GM19023 (cell line): ENCODE measurements around the gene STRA8.

Experiments
- ATAC-seq: cut with Tn5 transposase; IDR thresholded peaks from one replicate; pipeline ENCODE4 v1.9.1; 2021; ENCODE audit warnings: mild to moderate bottlenecking, moderate library complexity; ENCODE audit not compliant: unreplicated experiment

The STRA8 gene

GRCh38 chr7:135235841-135236240 is 2.2 kb downstream of the STRA8 start:
- ATAC-seq: no peak

GRCh38 chr7:135236727-135237126 is 3.1 kb downstream of the STRA8 start:
- ATAC-seq: no peak

- no peak for ATAC-seq
Measured at GRCh38 chr7:135238112-135238744, 4.6 kb downstream of the STRA8 start.

GRCh38 chr7:135239263-135239662 is 5.6 kb downstream of the STRA8 start:
- ATAC-seq: no peak

- no peak for ATAC-seq
Measured at GRCh38 chr7:135240441-135240840, 6.8 kb downstream of the STRA8 start.

- no peak for ATAC-seq
Measured at GRCh38 chr7:135242096-135242684, 8.6 kb downstream of the STRA8 start.

- ATAC-seq: no peak
Measured at GRCh38 chr7:135245226-135246190, 11.9 kb downstream of the STRA8 start.

- ATAC-seq: no peak
Measured at GRCh38 chr7:135246191-135246825, 12.7 kb downstream of the STRA8 start.

- no peak for ATAC-seq
Measured at GRCh38 chr7:135247746-135248471, 14.3 kb downstream of the STRA8 start.

GRCh38 chr7:135248546-135248945 is 14.9 kb downstream of the STRA8 start:
- ATAC-seq: no peak

GRCh38 chr7:135251496-135252391 is 18.1 kb downstream of the STRA8 start:
- ATAC-seq: no peak

GRCh38 chr7:135253851-135254771 is 20.5 kb downstream of the STRA8 start:
- no peak for ATAC-seq

- ATAC-seq: no peak
Measured at GRCh38 chr7:135257790-135258189, 24.2 kb downstream of the STRA8 start.

- no peak for ATAC-seq
Measured at GRCh38 chr7:135258585-135258984, 24.9 kb downstream of the STRA8 start.

- ATAC-seq: no peak
Measured at GRCh38 chr7:135259702-135260101, 26.1 kb downstream of the STRA8 start.

GRCh38 chr7:135260470-135260869 is 26.8 kb downstream of the STRA8 start:
- no peak for ATAC-seq

- no peak for ATAC-seq
Measured at GRCh38 chr7:135260930-135261721, 27.5 kb downstream of the STRA8 start.
